Measurements from ENCODE around the gene TANK.
"Not testable (repeated sequence)": the region's sequence is repeated elsewhere in the genome, so short reads cannot be mapped to it uniquely, and the experiment has no call there.

Gene TANK

DNA sequence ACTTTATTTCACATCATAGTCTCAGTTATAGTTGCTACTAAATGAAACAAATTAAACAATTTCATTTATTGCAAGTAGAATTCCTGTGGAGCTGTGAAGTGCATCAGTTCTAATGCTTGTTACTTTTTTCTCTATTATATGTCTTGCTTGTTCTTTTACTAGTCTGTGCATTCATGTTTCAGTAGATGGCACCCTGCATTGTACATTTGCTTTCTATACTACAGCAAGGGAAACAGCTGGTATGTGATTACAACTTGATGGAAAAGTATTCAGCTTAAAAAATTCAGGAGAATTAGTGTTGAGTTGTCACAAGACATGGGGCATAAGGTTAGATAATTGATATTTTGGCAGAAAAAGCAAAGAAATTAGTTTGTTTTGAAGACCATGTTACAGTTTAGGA is 72.3 kb downstream of the TANK start:
- DNase-seq = no peak

DNA sequence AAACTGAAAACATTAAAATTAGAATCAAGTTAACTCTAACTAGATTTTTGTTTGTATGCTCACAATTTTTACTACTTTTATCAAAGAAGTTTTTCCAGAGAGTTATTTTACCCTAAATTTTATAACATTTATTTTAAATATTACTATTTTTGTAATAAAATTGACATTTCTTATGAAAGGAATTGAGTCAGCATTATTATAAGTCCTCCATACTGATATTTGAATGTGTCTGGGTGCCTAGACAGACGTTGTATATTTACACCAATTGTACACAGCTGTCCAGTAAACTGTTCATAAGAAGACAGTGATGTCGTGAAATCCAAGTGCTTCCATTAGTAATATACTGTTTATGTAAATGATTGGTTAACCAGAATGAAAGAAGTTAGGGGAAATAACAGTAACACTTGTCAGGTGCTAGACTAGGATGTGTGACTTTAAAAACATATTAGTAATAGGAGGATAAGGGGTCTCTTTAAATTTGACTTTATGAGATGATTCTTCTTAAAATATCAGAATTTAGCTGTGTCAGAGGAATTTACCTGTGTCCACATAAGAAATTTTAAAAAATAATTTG is 73.7 kb downstream of the TANK start:
- no peak for DNase-seq

DNA sequence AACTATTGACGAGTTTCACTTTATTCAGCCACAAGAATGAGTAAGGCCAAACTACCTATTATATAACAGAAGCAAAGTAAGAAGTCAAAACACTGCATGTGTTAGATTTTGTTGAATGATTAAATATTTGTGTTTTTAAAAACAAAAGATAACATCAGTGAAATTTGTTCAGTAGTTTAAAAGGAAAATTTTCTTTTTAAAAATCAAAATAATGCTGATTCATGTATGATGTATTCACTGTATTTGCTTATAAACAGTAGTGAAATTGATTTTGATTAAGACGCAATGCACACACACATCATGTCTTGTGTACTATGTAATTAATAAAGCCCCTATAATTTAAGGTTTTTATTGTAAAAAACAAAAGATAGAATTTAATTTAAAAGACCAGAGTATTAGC is 74.4 kb downstream of the TANK start:
- DNase-seq = no peak

DNA sequence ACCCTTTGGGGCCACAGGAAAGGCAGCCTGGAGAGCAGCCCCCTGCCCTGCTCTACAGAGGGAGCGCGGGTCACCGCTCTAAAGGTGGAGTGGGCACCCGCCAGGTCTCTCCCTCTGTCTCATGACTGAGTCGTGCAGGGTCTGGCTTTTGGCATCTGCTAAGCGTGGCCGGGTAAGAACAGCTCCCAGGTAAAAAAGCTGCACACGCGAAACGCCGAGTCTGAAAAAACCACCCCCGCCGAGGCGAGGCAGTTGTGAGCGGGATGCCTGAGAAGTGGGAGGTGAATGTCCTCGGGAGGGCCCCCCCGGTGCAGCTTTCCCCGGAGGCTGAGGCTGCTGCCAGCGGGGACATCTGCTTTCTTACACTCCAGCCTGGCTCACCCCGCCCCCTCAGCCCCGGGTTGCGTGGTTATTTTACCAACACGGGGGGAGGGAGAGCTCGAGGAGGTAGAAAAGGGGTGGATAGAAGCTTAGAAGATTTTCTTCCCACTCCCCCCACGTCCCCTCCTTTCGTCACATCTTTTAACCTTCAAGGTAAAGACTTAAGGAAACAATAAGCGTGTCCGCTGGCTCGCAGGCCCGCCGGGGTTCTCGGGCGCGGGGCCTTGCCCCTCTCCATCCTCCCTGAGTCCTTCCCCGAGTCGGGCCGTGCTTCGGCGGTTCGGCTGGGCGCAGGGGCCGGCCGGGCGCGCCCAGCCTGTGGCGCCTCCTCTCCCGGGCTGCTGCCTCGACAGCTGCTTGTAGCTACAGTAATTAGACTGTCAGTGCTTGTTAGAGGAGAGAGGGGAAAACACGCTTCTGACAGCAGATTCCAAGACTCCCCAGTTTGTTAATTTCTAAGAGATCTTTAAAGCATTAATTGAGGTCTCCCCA is 77.4 kb downstream of the TANK start:
- peak; percentile 40 for DNase-seq

DNA sequence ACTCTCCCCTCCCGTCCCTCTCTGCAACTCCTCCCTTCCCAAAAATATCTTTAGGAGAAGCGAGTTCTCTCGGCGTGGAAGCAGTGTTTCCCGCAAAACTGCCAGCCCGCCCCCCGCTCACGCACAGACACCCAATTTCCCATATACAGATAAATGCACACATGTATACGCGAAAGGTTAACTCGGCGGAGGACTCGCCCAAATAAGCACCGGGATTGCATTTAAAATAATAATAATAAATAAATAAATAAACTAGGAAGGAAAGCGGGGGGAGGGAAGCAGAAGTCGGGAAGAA is 78.0 kb downstream of the TANK start:
- no peak for DNase-seq

DNA sequence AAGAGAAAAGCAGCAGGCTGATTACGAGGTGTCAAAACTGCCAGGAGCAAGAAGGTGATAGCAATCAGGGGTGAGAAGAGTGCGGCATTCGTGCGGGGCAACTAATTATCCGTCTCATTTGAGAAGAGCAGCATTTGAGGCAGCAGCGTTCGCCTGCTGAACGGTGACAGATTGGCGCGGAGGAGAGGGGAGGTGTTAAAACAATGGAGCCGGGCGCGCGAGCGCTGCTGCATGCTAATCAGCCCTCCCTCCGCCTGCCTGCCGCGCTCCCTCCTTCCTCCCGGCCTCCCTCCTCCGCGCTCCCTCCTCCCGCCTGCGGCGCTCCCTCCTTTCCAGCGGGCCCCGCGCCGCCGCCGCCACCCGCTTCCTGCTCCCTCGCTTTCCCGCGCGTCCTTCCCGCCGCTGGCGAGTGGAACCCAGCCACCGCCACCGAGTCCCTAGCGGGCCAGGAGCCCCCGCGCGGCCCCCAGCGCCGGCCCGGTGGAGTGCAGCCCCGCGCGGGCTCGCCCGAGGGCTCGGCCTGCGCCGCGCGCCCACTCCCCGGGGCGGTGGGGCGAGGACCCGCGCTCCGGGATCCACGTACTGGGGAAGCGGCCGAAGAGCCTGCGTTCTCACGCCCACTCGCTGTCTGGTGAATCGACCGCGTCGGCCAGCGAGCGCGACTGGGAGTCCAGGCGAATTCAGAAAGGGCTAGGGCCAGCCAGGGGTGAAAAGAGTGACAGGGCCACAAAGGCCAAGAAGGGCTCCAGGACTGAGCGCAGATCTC is 78.5 kb downstream of the TANK start:
- DNase-seq = peak; percentile 56

DNA sequence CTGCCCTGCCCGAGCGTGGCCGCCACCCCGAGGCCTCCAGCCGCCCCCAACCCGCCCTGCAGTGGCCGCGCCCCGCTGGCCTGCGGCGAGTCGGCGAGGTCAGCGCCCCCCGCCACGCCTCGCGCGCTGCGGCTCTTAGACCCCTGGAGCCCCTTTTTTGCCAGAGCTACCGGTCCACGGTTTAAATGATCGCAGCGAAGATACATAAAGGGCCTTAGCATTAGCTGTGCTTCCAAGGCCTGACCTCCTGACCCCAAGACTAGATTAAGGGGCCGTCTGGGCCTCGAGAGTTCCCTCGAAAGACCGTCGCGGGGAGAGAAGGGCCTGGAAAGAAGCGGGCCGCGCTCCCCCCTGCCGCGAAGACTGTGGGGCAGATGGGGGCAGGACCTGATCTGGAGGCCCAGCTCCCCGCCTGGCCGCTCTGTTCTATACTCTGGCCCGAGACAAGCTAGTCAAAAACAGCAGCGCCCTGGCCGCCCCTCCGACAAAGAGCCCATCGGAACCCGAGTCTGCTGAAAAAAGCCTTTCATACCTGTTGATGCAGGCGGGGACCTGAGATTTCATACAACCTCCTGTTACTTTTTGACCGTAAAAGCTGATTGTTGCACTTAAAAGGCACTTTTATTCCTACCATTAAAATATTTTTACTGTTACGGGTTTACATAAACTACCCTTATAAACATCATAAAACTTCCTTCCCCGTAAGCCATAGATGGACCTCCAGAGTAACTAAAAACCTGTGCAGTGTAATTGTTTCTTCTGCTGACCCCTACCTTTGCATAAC is 79.3 kb downstream of the TANK start:
- DNase-seq = no peak

DNA sequence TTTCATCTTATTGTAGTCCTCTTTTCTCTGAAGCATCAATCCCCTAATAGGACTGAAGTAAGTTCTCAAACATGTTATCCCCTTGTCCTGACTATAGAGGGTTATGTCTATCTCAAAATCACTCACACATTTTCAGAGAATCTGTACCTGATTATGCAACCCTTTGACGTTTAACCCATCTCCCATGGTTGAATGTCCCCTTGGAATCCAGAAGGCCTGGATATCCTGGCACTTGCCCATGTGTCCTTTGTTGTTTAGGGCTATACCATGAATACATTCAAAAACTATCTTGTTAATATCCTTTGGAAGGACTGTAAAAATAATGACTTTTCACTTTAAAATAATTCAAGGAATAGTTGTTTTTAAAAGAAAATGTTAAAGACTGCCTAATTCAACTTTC is 81.7 kb downstream of the TANK start:
- DNase-seq = no peak

GRCh38 chr2:161243312-161243711 is 83.1 kb downstream of the TANK start:
- DNase-seq = no peak

DNA sequence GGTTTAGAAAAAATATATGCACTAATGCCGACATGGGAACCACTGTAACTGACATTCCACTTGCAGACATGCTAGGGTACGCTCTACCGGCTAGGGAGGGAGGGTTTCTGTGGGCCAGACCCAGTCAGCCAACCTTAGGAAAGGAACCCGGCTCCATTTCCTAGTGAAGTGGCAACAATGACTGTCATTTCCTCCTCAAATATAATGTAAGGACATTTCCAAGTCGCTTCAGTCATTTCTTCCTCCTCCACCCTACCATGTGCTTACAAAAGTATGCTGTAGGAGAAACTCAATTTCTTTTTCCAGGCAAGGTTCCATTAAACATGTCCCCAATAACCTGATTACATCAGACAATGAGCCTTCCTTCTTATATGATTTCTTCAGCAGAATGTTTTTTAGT is 83.7 kb downstream of the TANK start:
- DNase-seq = no peak

GRCh38 chr2:161244387-161245260 is 84.4 kb downstream of the TANK start:
- DNase-seq = not testable (repeated sequence)

DNA sequence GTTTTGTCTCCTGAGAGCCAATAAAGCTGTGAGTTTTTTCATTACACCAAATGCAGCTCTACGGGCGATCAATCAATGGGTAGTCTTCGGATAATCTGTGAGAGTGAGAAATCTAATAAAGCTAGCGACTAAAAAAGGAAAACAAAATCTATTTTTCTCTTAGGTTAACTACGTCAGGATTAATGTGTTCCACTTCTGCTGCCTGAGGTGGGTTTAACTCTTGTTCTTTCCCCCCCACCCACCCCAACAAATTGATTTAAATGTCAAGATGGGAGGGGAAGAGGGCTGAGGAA is 85.0 kb downstream of the TANK start:
- no peak for DNase-seq

- DNase-seq = no peak
These were observed 85.4 kb downstream of the TANK start for GRCh38 chr2:161245671-161246070.

GRCh38 chr2:161246281-161246680 is 86.1 kb downstream of the TANK start:
- no peak for DNase-seq

GRCh38 chr2:161250864-161251436 is 90.7 kb downstream of the TANK start:
- DNase-seq = peak; percentile 35

- DNase-seq = no peak
These were observed 97.1 kb downstream of the TANK start for GRCh38 chr2:161257123-161257952.

- no peak for DNase-seq
These were observed 105.6 kb downstream of the TANK start for GRCh38 chr2:161265874-161266273.

DNA sequence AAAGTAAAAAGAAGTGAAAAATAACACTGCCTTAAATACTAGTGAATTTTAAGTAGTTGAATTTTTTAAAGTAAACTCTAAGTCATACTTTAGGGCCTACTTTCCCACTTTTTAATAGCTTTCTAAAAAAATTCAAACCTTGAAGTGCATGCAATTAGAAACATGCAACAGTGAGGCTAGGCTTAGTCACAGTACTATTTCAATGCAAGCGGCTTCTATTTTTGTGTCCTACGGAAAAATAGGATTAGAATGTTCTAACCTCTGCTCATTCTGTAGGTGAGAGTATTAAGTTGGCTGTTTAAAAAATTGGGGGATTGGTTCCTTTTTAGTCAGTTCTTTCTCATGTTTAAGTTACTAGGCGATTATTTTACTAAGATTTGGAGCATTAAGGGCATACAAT is 108.9 kb downstream of the TANK start:
- DNase-seq = no peak

- peak; percentile 55 for DNase-seq
These were observed 113.0 kb downstream of the TANK start for GRCh38 chr2:161273038-161273760.

DNA sequence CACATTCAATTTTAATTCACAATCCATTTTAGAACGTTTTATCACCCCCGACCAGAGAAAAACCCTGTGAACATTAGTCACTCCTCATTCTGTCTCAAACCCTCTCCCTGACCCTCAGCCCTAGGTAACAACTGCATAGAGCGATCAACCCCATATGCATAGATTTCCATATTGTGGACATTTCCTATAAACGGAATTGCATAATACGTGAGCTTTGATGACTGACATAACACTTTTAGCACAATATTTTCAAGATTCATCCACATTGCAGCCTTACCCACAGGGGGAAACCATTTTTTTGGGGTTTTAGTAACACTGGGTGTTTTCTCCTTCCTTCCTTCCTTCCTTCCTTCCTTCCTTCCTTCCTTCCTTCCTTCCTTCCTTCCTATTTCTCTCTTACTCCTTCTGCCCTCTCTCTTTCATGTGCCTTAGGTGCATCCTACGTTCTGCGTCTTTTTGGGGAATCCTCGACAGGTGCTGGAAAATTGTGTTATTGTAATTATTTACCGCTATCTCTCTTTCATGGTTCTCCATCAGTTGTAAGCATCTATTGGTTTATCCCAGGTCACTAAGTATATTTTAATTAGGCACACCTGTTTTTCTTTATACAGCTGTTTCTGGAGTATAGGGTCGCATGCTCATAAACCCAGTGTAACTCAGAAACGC is 118.5 kb downstream of the TANK start:
- DNase-seq = peak; percentile 9

Data from fibroblast of skin of back (primary cell).